ENCODE results near the gene TOM1L1.

DNA sequence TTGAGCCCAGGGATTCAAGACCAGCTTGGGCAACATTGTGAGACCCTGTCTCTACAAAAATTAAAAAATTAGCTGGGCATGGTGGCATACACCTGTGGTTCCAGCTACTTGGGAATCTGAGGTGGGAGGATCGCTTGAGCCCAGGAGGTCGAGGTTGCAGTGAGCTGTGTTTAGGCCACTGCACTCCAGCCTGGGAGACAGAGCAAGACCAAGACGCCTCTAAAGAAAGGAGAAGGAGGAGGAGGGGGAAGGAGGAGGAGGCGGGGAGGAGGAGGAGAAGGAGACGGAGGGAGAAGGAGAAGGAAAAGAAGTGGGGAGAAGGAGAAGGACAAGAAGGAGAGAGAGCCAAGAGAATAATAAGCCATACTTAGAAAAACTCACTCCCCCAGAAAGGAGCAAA, 103.8 kb downstream of the TOM1L1 start:
- TF ChIP-seq, protein P1, sequence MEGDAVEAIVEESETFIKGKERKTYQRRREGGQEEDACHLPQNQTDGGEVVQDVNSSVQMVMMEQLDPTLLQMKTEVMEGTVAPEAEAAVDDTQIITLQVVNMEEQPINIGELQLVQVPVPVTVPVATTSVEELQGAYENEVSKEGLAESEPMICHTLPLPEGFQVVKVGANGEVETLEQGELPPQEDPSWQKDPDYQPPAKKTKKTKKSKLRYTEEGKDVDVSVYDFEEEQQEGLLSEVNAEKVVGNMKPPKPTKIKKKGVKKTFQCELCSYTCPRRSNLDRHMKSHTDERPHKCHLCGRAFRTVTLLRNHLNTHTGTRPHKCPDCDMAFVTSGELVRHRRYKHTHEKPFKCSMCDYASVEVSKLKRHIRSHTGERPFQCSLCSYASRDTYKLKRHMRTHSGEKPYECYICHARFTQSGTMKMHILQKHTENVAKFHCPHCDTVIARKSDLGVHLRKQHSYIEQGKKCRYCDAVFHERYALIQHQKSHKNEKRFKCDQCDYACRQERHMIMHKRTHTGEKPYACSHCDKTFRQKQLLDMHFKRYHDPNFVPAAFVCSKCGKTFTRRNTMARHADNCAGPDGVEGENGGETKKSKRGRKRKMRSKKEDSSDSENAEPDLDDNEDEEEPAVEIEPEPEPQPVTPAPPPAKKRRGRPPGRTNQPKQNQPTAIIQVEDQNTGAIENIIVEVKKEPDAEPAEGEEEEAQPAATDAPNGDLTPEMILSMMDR (IDR thresholded peaks at IDR 0.05), result no peak
- TF ChIP-seq POLR2A (IDR thresholded peaks at IDR 0.05), result no peak
- no peak for TF ChIP-seq EP300 (IDR thresholded peaks at IDR 0.05)
